T follicular helper cell (primary cell): ENCODE measurements around the gene MYH1.
"Not testable (repeated sequence)": the region's sequence is repeated elsewhere in the genome, so short reads cannot be mapped to it uniquely, and the experiment has no call there.

Experiments used
- DNase-seq: peaks from one replicate; pipeline ENCODE4 v3.0.0-alpha.2; 2020; ENCODE audit warnings: low read depth
- total RNA-seq, 2 experiments: gene quantifications; one replicate each; lab custom pipeline; 2026; lab: John Stamatoyannopoulos, UW

MYH1 gene
- 0 reads per million in 2 experiments for total RNA-seq

GRCh38 chr17:10518271-10519037 is at the start of gene MYH1:
TSS of gene MYH1 (minus strand) at chr17:10518542. CDS start at chr17:10516642, 1,900 bp downstream.
- DNase-seq, result no peak

GRCh38 chr17:10563991-10564660 is 45.8 kb upstream of the MYH1 start:
- DNase-seq, result no peak

GRCh38 chr17:10558049-10558448 is 39.7 kb upstream of the MYH1 start:
- DNase-seq, result no peak

GRCh38 chr17:10557422-10557821 is 39.1 kb upstream of the MYH1 start:
- DNase-seq, result no peak

- no peak for DNase-seq
Observed at GRCh38 chr17:10556301-10557005, 38.1 kb upstream of the MYH1 start.

- DNase-seq, result no peak
Observed at GRCh38 chr17:10550014-10550413, 31.7 kb upstream of the MYH1 start.

GRCh38 chr17:10549096-10549842 is 30.9 kb upstream of the MYH1 start, which contains the start of gene MYH2:
TSS of gene MYH2 (minus strand) at chr17:10549658. CDS start at chr17:10547920, 1,738 bp downstream.
- no peak for DNase-seq

GRCh38 chr17:10547351-10547750 is 29.0 kb upstream of the MYH1 start:
- no peak for DNase-seq

- not testable (repeated sequence) for DNase-seq
Observed at GRCh38 chr17:10543486-10543885, 25.1 kb upstream of the MYH1 start.

- DNase-seq, result not testable (repeated sequence)
Observed at GRCh38 chr17:10541179-10541578, 22.8 kb upstream of the MYH1 start.

- DNase-seq, result no peak
Observed at GRCh38 chr17:10532026-10532425, 13.7 kb upstream of the MYH1 start.

GRCh38 chr17:10527419-10527818 is 9.1 kb upstream of the MYH1 start:
- DNase-seq, result no peak

GRCh38 chr17:10526517-10526916 is 8.2 kb upstream of the MYH1 start:
- DNase-seq, result no peak

GRCh38 chr17:10523064-10523463 is 4.7 kb upstream of the MYH1 start:
- DNase-seq, result no peak

- DNase-seq, result no peak
Observed at GRCh38 chr17:10521949-10522348, 3.6 kb upstream of the MYH1 start.

GRCh38 chr17:10516638-10517037 is 1.7 kb downstream of the MYH1 start:
- DNase-seq, result no peak

- DNase-seq, result no peak
Observed at GRCh38 chr17:10516065-10516464, 2.3 kb downstream of the MYH1 start.

- no peak for DNase-seq
Observed at GRCh38 chr17:10513299-10514067, 4.9 kb downstream of the MYH1 start.

GRCh38 chr17:10512856-10513255 is 5.5 kb downstream of the MYH1 start:
- DNase-seq, result no peak

- DNase-seq, result no peak
Observed at GRCh38 chr17:10499950-10500349, 18.4 kb downstream of the MYH1 start.

- no peak for DNase-seq
Observed at GRCh38 chr17:10492004-10492403, 26.3 kb downstream of the MYH1 start.
